ENCODE data around the gene MED29. TPM values are rescaled to one million over a fixed set of nuclear protein-coding genes. Genes with fewer than 3 reads are reported as not detected.

Gene MED29
- total and polyA plus RNA-seq, 10 of the 15 experiments (the other 5 are each of a cell fraction or from before 2014, with no cell fraction given), result 3.2 to 36.6 (median 22.8) TPM

DNA sequence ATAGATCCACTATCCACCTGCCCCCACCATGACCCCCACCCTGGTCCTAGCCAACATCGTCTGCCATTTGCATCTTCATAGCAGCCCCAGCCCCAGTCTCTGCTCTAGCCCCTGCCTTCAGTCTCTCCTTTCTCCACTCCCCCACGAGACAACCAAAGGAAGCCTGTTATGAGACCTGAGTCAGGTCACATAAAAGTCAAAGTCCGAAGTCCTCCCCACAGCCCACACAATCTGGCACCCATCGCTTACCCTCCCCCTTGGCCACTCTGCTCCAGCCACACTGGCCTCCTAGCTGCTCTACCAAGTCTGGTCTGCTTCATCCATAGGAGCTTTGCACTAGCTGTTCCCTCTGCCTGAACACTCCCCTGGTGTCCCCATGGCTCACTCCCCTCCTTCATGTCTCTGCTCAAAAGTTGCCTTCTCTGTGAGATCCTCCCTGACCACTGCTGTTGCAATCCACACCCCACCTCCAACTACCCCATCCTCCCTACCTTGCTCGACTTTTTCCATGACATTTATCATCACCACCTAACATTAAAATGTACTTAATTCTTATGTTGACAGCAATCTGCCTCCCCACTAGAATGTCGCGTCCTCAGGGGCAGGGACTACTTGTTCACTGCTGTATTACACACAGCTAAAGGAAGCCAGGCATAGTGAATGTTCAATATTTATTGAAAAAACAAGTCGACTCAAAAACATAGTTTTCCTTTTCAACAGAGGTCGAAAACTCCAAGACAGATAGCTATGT lies 20.1 kb downstream of the MED29 start (continued):
- TF ChIP-seq, protein P1, sequence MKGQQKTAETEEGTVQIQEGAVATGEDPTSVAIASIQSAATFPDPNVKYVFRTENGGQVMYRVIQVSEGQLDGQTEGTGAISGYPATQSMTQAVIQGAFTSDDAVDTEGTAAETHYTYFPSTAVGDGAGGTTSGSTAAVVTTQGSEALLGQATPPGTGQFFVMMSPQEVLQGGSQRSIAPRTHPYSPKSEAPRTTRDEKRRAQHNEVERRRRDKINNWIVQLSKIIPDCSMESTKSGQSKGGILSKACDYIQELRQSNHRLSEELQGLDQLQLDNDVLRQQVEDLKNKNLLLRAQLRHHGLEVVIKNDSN (IDR thresholded peaks at IDR 0.05; ENCODE audit: borderline replicate concordance, extremely low read length, insufficient read depth, low read depth, low read length), result no peak
- TF ChIP-seq NR2C1 (IDR thresholded peaks at IDR 0.05) (no peak), IKZF2 (IDR thresholded peaks at IDR 0.05) (peak; percentile 8 to 35; a peak in 2 of 4 replicates), MTA3 (IDR thresholded peaks at IDR 0.05; ENCODE audit: borderline replicate concordance, low read length) (no peak), CHD4 (IDR thresholded peaks at IDR 0.05) (no peak), SREBF2 (IDR thresholded peaks at IDR 0.05; ENCODE audit: low read length) (no peak), BCL11A (IDR thresholded peaks at IDR 0.05; ENCODE audit: low read depth, low read length) (no peak), RBBP5 (conservative IDR thresholded peaks at IDR 0.05) (no peak), BHLHE40 (IDR thresholded peaks at IDR 0.05; ENCODE audit: borderline replicate concordance in 1 of 2, low read depth in 2 of 2, low read length in 1 of 2) (peak; percentile 55 to 74; a peak in 2 of 4 replicates), SUZ12 (IDR thresholded peaks at IDR 0.05; ENCODE audit: unreplicated experiment) (no peak), TAF1 (IDR thresholded peaks at IDR 0.05; ENCODE audit: borderline replicate concordance, low read depth, low read length) (no peak), TBL1XR1 (IDR thresholded peaks at IDR 0.05; ENCODE audit: low read depth, low read length) (peak; percentile 72; the same call in 1 of the 2 replicates), GABPA (IDR thresholded peaks at IDR 0.05; ENCODE audit: low read depth) (no peak), JUNB (IDR thresholded peaks at IDR 0.05) (no peak), KLF5 (IDR thresholded peaks at IDR 0.05; ENCODE audit: partially characterized antibody) (no peak), NFIC (IDR thresholded peaks at IDR 0.05; ENCODE audit: low read depth, low read length) (no peak), NFXL1 (IDR thresholded peaks at IDR 0.05; ENCODE audit: borderline replicate concordance) (no peak), LARP7 (IDR thresholded peaks at IDR 0.05) (peak; percentile 34; the same call in 1 of the 2 replicates), STAT1 (conservative IDR thresholded peaks at IDR 0.05) (no peak), FOXM1 (IDR thresholded peaks at IDR 0.05; ENCODE audit: low read depth, low read length) (no peak), POLR2AphosphoS5 (IDR thresholded peaks at IDR 0.05; ENCODE audit: low read length) (peak; percentile 60)
- TF ChIP-seq, protein P2, sequence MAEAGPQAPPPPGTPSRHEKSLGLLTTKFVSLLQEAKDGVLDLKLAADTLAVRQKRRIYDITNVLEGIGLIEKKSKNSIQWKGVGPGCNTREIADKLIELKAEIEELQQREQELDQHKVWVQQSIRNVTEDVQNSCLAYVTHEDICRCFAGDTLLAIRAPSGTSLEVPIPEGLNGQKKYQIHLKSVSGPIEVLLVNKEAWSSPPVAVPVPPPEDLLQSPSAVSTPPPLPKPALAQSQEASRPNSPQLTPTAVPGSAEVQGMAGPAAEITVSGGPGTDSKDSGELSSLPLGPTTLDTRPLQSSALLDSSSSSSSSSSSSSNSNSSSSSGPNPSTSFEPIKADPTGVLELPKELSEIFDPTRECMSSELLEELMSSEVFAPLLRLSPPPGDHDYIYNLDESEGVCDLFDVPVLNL (IDR thresholded peaks at IDR 0.05; ENCODE audit: low read depth, low read length), result no peak
- TF ChIP-seq, protein P3, sequence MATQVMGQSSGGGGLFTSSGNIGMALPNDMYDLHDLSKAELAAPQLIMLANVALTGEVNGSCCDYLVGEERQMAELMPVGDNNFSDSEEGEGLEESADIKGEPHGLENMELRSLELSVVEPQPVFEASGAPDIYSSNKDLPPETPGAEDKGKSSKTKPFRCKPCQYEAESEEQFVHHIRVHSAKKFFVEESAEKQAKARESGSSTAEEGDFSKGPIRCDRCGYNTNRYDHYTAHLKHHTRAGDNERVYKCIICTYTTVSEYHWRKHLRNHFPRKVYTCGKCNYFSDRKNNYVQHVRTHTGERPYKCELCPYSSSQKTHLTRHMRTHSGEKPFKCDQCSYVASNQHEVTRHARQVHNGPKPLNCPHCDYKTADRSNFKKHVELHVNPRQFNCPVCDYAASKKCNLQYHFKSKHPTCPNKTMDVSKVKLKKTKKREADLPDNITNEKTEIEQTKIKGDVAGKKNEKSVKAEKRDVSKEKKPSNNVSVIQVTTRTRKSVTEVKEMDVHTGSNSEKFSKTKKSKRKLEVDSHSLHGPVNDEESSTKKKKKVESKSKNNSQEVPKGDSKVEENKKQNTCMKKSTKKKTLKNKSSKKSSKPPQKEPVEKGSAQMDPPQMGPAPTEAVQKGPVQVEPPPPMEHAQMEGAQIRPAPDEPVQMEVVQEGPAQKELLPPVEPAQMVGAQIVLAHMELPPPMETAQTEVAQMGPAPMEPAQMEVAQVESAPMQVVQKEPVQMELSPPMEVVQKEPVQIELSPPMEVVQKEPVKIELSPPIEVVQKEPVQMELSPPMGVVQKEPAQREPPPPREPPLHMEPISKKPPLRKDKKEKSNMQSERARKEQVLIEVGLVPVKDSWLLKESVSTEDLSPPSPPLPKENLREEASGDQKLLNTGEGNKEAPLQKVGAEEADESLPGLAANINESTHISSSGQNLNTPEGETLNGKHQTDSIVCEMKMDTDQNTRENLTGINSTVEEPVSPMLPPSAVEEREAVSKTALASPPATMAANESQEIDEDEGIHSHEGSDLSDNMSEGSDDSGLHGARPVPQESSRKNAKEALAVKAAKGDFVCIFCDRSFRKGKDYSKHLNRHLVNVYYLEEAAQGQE (IDR thresholded peaks at IDR 0.05; ENCODE audit: low read depth, low read length), result no peak

Data from GM12878 (cell line).